HG02870 (cell line): ENCODE measurements around the gene CLSTN2.

Experiments
- ATAC-seq: cut with Tn5 transposase; IDR thresholded peaks from one replicate; pipeline ENCODE4 v1.9.1; 2021; ENCODE audit warnings: mild to moderate bottlenecking, moderate library complexity; ENCODE audit not compliant: unreplicated experiment

The CLSTN2 gene

GRCh38 chr3:140523600-140523999, 588.6 kb downstream of the CLSTN2 start:
- ATAC-seq = no peak

- ATAC-seq = no peak
Measured at GRCh38 chr3:140527156-140527555, 592.2 kb downstream of the CLSTN2 start.

GRCh38 chr3:140529096-140529495, 594.1 kb downstream of the CLSTN2 start:
- no peak for ATAC-seq

- no peak for ATAC-seq
Measured at GRCh38 chr3:140529558-140529957, 594.6 kb downstream of the CLSTN2 start.

- ATAC-seq = no peak
Measured at GRCh38 chr3:140530131-140530530, 595.1 kb downstream of the CLSTN2 start.

GRCh38 chr3:140530603-140531002, 595.6 kb downstream of the CLSTN2 start:
- ATAC-seq = no peak

GRCh38 chr3:140532793-140533330, 597.9 kb downstream of the CLSTN2 start:
- ATAC-seq = no peak

- ATAC-seq = no peak
Measured at GRCh38 chr3:140536926-140537726, 602.1 kb downstream of the CLSTN2 start.

- ATAC-seq = no peak
Measured at GRCh38 chr3:140537727-140538082, 602.7 kb downstream of the CLSTN2 start.

GRCh38 chr3:140540262-140540661, 605.3 kb downstream of the CLSTN2 start:
- peak; percentile 67 for ATAC-seq

- no peak for ATAC-seq
Measured at GRCh38 chr3:140541975-140542653, 607.1 kb downstream of the CLSTN2 start.

GRCh38 chr3:140545197-140545596, 610.2 kb downstream of the CLSTN2 start:
- ATAC-seq = no peak

GRCh38 chr3:140545756-140546155, 610.8 kb downstream of the CLSTN2 start:
- no peak for ATAC-seq

- no peak for ATAC-seq
Measured at GRCh38 chr3:140546649-140547048, 611.7 kb downstream of the CLSTN2 start.

- ATAC-seq = no peak
Measured at GRCh38 chr3:140552403-140552802, 617.4 kb downstream of the CLSTN2 start.

GRCh38 chr3:140552898-140553297, 617.9 kb downstream of the CLSTN2 start:
- ATAC-seq = no peak

GRCh38 chr3:140553591-140553990, 618.6 kb downstream of the CLSTN2 start:
- ATAC-seq = no peak

GRCh38 chr3:140555666-140556065, 620.7 kb downstream of the CLSTN2 start:
- no peak for ATAC-seq

- ATAC-seq = no peak
Measured at GRCh38 chr3:140557476-140557875, 622.5 kb downstream of the CLSTN2 start.

GRCh38 chr3:140559546-140559945, 624.6 kb downstream of the CLSTN2 start:
- no peak for ATAC-seq

- no peak for ATAC-seq
Measured at GRCh38 chr3:140563206-140563760, 628.3 kb downstream of the CLSTN2 start.

GRCh38 chr3:140568131-140568530, 633.1 kb downstream of the CLSTN2 start:
- no peak for ATAC-seq
